NCI-H510A treated with DMSO at 0.1 percent for 48 hours (cell line): Measurements from ENCODE around the gene SOCS3.
A peak's percentile ranks its signal among the peaks of the same experiment; 100 is the strongest.

Experiments
- DNase-seq: peaks from one replicate; lab custom pipeline; 2025; lab: John Stamatoyannopoulos, UW

Gene SOCS3

GRCh38 chr17:78367193-78367592 lies 7.3 kb upstream of the SOCS3 start:
- DNase-seq: no peak

GRCh38 chr17:78366109-78366848 lies 6.4 kb upstream of the SOCS3 start:
- DNase-seq: peak; percentile 29

- no peak for DNase-seq
Measured at GRCh38 chr17:78365561-78366108, 5.8 kb upstream of the SOCS3 start.

- no peak for DNase-seq
Measured at GRCh38 chr17:78364436-78365281, 4.8 kb upstream of the SOCS3 start.

- no peak for DNase-seq
Measured at GRCh38 chr17:78362671-78363070, 2.8 kb upstream of the SOCS3 start.

- no peak for DNase-seq
Measured at GRCh38 chr17:78362232-78362631, 2.4 kb upstream of the SOCS3 start.

GRCh38 chr17:78361225-78361701 lies 1.4 kb upstream of the SOCS3 start:
- no peak for DNase-seq

- peak; percentile 91 for DNase-seq
Measured at GRCh38 chr17:78360371-78361224, 721 bp upstream of the SOCS3 start.

GRCh38 chr17:78359321-78359996 lies 418 bp downstream of the SOCS3 start:
- peak; percentile 36 for DNase-seq

- DNase-seq: no peak
Measured at GRCh38 chr17:78358538-78359320, 1.1 kb downstream of the SOCS3 start.

- DNase-seq: no peak
Measured at GRCh38 chr17:78357672-78358537, 2.0 kb downstream of the SOCS3 start.

GRCh38 chr17:78357177-78357586 lies 2.7 kb downstream of the SOCS3 start:
- no peak for DNase-seq

- DNase-seq: no peak
Measured at GRCh38 chr17:78356101-78356713, 3.7 kb downstream of the SOCS3 start.

- no peak for DNase-seq
Measured at GRCh38 chr17:78355701-78356100, 4.2 kb downstream of the SOCS3 start.

- DNase-seq: no peak
Measured at GRCh38 chr17:78355045-78355641, 4.7 kb downstream of the SOCS3 start.

GRCh38 chr17:78353834-78354233 lies 6.0 kb downstream of the SOCS3 start:
- no peak for DNase-seq

- no peak for DNase-seq
Measured at GRCh38 chr17:78351449-78352006, 8.3 kb downstream of the SOCS3 start.

- DNase-seq: no peak
Measured at GRCh38 chr17:78349891-78350642, 9.8 kb downstream of the SOCS3 start.
